ENCODE results near the gene MAML3.
A peak's percentile ranks its signal among the peaks of the same experiment; 100 is the strongest.

The MAML3 gene

DNA sequence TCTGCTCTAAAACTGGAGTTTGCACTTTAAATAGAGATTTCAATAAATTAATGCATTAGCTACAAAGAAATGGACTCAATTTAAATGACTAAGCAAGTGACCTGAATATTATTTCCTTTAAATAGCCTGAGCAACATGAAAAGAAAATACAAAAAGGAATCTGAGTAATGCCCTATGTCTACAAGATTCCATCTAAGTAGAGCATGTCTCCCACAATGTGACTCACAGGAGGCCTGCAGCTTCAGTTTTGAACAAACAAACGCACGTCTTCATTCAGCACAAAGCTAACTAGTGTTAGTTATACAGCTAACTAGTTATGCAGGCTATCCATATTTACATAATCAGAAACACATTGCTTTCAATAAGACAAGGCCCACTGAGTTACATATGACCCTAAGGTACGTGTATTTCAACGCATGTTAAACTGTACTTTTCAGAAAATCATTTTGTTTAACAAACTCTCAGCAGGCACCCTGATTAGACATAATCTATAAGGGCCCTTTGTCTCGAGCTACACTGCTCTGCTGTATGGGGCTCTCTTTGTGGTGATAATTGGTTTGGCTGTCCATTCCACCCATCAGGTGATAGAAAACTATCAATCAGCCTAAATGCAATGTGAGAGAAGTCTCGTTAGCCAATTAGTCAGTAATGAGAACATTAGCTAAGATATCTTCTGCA lies 116.5 kb downstream of the MAML3 start:
- no peak for DNase-seq

DNA sequence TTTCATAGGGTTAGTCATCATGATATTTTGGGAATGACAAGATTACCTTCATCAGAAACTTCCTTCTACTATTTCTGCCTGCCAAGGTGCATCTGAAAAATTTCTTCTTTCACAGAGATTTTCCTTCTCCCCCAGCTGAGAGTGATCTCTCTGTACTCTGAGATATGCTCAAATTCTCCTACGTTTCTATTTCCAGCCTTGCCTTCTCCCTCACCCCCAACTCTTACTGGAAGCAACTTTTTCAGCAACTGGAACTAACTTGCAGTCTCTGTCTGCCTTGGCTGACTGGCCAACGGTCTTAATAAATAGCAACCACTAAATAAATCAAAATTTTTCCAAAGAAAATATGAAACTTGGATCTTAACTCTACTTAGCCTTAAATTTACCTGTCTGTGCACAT lies 122.3 kb downstream of the MAML3 start:
- no peak for DNase-seq

DNA sequence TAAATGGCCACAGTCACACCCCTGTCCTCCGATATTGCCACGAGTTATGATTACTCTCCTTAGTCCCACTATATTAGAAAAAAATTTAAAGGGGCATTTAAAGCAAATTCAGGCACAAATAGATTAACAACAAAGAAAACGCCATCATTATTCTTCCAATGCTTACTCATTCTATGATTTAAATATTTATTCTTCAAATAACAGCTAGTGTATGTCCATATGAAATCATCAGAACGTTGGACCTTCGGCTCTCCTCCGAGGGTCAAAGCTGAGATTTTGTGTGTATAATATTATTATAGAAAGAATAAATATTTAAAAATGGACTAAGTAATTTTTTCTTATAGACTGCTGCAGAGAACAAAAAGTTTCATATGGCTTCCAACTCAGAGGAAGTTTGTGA lies 122.9 kb downstream of the MAML3 start:
- no peak for DNase-seq

DNA sequence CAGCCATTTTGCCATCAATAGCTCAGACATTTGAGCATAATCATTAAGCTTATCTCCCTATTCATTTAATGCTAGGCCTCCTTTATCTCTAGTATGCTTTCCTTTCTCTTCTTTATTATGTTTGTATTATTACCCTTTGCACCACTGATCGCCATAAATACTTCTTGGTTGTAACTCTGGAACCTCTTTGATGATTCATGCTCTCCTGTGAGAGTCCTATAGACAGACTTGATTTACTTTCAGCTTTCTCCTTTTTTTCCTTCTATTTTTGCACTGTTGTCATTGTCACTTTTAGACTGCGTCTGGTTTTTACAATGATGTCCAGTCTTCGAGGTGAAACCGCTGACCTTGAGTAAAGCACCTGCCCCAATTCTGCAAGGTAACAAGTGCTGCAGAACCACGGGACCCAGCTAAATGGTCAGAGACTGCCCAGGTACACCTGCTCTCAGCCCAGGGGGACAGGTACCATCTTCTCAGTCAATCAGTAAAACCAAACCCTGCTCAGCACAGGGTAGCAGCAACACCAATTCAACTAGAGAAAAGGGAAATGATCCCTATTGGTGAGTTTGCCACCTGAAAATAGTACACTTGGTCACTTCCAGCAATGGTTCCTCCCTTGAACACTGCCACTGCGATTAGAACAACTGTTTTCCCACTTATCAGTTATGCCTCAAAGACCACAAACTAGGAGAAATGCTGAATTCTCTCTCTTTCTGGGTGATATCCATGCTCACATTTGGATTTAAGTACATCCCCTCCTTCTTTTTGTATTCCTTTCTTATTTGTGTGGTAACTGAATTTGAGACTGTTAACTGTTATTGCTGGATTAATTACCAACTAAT lies 125.1 kb downstream of the MAML3 start:
- no peak for DNase-seq

DNA sequence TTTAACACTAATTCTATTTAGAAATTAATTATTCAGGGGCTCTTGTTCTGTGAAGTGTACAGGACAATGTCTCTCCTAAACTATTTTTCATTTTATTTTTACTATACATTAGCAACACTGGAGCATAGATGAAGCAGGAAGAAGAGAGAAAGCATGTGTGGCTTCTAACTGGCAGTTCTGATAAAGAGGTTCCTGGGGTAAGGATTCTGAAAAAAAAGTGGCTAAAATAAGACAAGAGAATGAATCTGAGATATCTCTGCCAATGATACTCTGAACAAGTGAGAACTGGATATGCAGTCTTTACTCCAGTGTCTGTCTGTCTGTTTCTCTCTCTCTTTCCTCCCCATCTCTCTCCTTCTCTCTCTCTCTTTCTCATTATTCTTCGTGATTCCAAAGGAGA lies 125.9 kb downstream of the MAML3 start:
- DNase-seq: no peak

DNA sequence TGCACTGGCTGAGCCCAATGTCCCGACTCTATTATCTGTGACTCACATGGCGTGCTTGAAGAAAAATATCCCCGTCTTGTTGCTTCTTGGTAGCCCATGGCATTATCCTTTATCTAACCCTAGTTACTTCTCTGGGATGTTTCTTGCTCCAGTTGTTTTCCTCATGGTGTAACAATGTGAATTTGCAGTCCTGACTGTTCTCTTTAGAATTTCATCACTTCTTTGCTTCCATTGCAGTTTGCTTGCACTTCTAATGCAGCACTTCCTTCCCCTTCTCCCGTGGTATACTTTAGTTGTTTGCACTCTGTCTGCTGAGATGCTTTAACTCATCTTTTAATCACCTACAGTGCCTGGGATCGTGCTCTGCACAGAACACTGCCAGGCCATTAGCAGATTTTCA lies 126.9 kb downstream of the MAML3 start:
- no peak for DNase-seq

DNA sequence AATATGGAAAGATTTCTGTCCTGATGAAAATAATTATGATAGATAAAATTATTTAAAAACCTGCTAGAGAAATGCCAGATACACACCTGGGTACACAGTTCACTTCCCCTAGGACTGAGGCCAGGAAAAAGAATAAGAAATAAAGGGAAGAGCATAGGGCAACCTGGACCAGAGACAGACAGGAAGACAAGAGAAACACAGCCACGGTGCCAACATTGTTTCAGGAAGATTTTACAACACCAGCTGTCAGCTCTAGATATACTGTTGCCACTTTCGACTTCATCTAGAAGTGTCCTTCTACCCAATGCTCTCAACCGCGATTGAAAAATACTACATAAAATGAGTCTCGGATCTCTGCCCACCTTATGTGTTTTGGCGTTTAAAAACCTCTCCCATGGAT lies 128.5 kb downstream of the MAML3 start:
- no peak for DNase-seq

DNA sequence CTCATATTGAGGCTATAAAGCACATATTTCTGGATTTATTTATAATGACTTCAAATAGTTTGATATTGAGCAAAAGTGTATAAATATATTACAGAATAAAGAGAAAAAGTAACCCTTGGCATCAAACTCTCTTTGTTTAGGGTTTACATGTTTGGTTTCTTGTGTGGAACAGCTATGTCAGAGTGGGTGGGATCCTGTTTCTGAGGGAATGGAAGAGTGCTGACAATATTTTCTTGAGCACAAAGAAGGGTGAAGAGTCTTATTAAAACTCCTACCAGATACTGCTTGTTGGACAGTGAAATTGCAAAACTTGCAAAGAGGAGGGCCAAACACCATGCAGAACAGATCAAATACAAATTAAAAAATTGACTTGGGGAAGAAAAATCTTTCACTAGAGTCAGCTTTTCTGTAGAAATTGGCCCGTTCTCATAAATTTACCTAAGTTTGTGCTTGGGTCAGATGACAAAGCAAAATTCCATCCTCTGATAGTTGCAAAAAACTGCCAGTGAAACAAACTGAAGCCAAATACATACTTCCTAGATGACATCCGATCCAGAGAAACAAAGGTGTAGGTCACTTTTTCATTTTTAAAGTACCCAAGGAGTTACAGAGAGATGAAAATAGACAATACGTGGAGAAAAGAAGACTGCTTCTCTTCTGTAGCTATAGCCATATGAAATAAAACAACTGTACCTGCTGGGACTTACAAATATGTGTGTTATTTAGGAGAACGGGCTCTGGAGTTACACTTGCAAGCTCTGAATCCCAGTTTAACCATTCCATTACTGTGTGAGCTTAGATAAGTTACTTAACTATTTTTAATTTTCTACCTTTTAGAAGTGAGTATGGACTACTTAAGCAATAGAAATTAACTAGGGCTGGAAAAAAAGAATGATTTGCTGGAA lies 133.3 kb downstream of the MAML3 start:
- no peak for DNase-seq

DNA sequence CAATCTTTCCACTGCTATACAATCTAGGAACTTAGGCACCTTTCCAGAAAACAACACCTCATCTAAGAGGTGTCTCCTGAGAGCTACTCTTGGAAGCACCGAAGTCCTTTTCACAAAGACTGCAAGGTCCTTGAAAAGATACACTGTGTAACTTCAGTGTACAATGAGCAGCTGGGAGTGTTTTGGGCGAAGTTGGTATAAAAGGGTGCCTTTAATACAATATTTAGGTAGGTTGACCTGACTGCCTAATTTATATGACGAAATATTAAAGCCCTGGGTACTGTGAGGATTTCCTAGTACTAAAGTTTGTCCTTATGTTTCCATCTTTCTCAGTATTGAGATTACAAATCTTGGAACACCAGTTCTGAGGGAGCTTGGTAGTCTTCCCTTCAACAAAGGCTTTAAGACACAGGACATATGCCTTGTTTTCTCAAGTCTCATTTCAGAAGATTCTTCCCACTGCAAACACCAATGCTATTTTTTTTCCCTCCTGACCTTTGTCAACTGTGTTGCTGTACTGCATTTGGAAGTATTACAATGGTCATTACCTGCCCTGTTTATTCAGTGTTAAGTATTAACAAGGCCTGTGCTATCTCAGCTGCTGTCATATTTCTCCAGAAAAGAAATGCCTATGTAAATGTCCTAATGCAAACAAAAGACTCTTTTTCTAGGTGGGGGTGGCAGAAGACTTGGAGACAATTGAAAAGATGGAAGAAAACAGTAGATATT lies 134.2 kb downstream of the MAML3 start:
- no peak for DNase-seq

DNA sequence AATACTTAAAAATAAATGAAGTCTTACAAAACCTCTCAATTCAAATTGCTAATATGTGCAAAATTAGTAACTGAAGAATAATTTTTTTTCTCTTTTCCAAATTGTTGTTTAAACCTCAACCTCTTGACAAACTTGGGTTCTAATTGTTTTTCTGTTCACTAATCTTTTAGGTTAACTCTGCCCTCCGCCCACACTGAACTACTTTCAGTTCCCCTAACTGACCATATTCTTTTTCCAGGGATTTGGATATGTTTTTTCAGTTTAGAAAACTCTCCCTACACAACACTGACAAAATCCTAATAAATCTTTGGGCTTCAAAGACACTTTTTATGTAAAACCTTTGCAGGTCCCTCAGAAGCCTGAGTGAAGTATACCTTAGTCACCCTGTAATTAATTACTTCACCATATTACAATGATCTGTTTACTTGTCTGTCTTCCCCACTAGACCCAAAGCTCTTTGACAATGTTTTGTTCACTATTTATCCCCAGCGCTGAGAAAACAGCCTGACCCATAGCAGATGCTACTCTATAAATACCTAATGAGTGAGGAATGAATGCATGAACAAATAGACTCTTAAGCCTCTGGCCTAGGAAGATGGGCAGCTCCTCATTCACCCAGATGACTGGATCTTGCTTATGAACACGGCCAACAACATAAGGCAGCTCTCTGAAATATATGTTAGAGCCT lies 134.9 kb downstream of the MAML3 start:
- DNase-seq: no peak

DNA sequence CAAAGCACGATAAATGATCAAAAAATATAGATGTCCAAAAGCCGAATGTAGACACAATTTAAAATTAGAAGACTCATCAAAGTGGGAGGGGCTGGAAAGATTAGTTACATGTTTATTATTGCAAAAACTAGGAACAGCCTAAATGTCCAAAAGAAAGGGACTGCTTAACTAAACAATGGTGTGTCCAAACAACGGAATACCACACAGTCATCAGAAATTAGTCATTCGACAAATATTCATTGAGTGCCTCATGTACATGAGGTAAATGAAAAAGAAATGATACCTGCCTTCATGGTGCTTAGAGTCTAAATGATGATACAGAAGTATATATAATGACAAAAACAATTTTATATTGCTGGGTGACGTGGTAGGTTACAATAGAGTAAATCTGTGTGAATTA lies 139.7 kb downstream of the MAML3 start:
- no peak for DNase-seq

DNA sequence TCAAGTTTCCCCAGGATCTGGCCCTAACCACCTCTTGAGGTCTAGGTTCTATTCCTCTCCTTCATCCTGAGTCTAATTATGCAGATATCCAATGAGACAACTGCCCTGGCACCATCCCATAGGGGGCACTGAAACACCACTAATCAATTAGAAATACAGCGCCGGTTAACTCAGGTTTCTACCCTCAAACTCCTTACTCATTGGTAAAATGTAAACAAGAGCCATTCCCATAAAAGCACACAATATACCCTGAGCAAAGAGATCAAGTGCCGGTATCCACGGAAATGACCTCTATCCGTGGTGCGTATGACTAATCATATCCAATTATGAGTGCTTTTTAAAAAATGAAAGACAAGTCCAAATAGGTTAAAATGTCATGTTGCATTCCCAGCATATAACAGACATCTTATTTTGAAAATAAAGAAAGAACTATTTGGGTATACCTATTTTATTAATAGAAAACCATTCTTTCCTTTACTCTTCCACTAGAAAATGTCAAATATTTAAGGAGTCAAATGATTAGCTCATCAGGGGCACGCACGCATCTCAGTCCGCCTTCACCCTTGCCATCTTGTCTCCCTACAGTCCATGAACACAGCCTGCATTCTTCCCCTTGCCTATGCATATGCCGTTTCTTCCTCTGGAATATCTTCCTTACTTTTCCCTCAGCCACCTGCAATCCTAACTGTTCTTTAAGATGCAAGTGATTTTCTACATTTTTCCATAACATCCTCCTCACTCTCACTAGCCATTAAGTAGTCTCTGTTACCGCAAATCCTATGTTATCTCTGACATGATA lies 141.1 kb downstream of the MAML3 start:
- peak; percentile 77 for DNase-seq

DNA sequence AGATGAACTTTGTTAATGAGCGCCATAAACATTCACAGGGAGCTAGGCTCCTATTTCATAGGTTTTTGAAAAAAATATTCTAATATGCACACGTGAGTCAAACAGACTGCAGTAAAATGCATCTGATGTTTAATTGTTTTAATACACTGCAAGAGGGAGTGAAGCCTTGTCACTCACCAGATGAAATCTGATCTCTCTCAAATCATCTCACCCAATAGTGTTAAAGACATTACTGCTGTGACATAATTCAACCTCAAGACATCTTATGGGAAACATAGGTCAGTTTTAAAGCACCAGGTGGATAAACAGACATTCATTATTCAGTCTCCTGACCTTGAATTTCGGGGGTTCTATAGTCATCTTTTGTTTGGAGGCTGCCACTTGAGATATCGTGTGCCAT lies 148.3 kb downstream of the MAML3 start:
- DNase-seq: no peak

DNA sequence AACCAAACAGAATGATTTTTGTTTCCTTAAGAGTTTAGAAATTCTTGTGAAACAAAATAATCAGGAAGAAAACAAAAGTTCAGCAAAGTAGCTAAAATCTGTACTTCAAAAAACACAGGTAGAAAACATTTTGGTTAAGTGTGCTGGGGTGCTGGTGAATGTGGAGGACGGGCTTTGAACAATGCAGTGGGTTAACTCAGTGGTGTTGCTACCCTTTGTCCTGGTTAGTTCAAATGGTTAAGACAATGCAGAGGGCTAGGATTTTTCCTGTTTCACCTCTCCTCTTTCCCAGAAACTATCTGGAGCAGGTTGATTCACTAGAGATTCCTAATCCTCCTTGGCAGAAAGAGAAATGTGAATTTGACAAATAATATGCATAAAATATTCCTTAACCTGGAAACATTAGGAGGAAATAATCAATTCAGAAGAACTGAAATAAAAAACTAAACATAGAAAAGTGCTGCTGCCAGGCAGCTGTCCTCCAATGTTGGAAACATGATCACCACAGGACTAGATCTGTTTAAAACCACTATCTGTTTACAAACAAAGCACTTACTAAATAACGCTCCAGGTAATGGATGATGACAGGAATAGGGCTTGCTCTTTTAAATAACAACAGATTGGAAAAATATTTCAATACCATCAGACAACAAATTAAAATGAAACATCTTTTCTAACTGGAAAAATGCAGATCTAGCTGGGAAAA lies 148.9 kb downstream of the MAML3 start:
- DNase-seq: no peak

DNA sequence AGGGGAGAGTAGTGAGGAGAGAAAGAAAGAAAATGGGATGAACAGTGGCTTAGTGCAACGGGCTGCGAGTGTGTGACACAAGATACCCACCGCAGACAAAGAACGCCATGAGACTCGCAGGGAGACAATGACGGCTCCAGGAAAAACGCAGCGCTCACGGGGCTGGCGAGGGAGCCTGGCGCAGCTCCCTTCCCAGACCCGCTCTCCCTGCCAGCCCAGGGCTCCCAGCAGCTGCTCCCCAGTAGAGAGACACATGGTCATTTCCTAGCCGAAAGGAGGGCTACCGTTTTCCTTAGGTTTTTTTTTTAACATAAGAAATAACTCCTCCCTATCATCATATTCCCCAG lies 149.5 kb downstream of the MAML3 start:
- DNase-seq: no peak

DNA sequence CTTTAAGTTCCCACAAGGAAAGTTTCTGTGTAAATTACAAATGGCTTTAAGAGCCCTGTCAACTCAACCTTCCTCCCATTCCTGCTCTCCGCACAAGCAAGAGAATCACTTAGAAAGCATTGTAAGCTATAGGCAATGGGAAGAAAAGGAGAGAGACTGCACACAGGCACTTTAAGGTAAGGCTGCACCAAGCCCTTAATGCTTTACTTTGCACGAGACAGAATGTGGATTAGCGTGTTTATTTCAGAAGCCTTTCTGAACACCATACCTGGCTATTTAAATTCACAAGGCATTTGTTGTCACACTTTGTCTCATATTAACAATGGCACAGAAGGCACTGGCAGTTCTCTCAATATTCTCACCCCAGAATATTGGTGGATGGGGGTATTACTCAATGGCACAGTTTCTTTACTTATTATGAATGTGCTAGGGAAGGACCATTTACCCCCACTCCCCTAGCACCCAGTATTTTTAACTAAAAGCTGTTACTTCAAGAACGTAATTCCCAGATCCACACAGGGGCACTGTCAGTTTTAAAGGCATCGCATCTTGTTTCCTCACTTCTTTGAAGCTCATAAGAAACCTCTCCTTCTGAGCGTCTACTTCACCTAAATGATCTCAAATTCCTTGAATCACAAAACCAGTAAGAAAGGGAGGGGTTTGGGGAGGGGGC lies 150.0 kb downstream of the MAML3 start:
- no peak for DNase-seq

DNA sequence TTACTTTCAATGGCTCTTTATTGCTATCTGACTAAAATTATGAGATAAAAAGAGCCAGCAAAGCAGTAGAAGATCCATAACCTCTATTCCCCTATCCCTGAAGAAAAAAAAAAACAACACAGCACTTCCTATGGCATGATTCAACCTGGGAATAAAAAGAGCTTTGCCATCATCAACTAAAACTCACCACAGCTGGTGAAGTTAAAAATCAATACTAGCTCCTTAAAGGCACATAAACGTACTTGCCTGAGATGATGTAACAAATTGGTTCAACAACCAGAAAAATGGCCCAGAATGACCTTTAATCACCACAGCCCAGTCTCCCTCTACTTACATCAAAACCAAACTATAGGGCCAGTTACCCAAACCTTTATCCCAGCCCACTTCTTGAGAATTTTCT lies 153.8 kb downstream of the MAML3 start:
- no peak for DNase-seq

DNA sequence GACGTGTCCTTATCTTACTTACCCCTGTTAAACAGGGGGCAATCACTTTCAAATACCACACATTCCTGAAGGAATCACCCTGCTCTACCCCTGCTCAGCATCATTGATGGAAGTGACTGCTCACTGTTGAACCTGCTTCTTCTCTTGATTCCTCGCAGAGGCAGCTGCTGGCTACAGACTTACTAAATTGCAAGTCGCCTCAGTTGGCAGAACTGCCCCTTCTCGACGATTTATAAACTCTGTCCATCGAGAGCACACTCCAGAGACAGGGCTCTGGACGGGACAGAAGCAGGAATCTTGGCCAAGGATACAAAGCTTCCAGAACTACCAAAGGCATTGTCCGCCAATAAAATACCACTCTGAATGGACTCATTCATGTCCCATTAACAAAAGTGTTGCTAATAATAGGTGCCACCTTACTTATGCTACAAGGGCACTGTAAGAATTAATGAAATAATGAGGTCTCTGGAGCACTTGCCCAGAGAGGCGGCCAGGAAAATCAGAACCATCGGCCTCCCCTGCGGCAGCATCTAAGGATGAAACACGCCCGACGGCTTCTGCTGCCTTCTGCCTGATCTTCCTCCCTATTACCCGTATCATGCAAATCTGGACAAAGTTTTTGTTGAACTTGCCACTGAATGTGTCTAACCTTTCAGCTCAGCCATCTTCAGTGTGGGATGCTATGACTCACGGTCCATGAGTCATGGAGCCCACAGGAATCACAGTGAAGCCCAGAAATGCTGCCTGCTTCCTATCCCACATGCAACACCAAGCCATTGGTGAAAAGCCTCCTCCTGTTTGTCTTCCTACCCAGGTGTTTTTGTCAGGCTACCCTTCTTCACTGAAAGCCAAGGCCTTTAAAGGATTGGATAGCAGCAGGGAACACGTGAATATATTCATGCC lies 164.9 kb downstream of the MAML3 start:
- peak; percentile 27 for DNase-seq

DNA sequence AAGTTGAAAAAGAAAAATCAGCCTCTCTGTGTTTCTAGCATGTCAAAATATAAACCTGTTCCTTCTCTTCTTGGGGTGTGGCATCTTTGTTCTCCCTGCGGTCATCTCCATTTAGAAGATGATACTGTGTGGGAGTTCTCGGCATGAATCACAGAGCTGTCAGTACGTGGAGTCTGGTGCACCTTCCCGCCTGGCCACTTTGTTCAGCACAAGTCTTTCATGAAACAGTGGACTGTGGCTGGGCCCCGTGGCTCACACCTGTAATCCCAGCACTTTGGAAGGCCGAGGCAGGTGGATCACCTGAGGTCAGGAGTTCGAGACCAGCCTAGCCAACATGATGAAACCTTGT lies 166.5 kb downstream of the MAML3 start:
- no peak for DNase-seq

Data from CD4-positive, alpha-beta T cell treated with Interleukin-17A for 4 hours (primary cell).